ENCODE results near the gene SLC7A4. TPM values are rescaled to one million over a fixed set of nuclear protein-coding genes. Genes with fewer than 3 reads are reported as not detected.
"Not testable (repeated sequence)": the region's sequence is repeated elsewhere in the genome, so short reads cannot be mapped to it uniquely, and the experiment has no call there.

SLC7A4 gene
- total and polyA plus RNA-seq, 2 donors = 0.42 to 1.2 TPM

DNA sequence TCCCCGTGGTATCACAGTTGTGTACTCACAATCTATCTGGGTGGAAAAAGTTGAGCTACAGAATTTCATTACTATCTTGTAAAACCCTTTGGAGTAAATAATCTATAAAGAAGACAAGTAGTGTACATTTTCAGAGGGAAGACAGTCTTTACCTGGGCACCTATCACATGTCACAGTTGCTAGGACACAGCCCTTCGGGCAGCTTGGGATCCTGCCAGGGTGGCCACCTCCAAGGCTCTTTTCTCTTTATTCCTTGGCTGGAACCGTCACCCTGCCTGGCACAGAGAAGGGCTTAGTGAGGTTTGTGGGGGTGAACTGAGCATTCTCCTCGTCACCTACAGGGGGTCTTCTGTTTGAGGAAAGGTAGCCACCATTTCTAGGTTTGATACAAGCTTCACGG is 37.0 kb upstream of the SLC7A4 start:
- DNase-seq (ENCODE audit: extremely low spot score) = no peak
- 59% methylated on average over 5 of the region's 5 CpGs for WGBS
- Histone ChIP-seq H3K27ac (ENCODE audit: low read depth) (no peak overlapping the region), H3K4me1 (ENCODE audit: insufficient read depth) (no peaks in the 10 kb centered on the region), H3K4me3 (ENCODE audit: low read depth, low read length) (no peak overlapping the region), H3K36me3 (ENCODE audit: insufficient read depth) (no peaks in the 10 kb centered on the region)

DNA sequence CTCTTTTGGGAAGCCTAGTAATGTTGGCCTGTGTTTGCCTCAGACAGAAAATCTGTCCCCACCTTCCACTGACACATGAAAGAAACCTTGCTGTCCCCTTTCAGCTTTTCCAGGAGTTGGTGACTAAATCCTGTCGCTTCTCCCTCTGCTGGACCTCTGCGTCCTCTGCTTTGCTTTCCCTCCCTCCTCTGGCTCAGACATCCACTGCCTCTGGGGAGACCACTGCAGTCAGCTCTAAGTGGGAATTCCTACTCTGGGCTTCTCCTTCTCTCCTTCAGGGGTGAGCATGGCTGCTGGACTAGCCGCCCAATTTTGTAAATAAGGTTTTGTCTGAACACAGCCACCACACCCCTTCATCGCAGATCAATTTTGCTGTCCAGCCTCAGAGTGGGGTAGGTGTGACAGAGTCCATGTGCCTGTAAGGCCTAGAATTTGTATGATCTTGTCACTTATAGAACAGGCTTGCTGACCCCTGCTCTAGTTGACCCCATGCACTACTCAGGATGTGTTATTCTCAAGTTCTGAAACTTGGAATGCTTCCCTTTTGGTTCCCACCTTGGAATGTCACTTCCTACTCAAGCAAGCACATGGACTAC is 36.4 kb upstream of the SLC7A4 start:
- H3K4me3 ChIP-seq (ENCODE audit: low read depth, low read length) = no peak overlapping the region
- WGBS = 61% methylated on average over 4 of the region's 4 CpGs
- no peak overlapping the region for H3K27ac ChIP-seq (ENCODE audit: low read depth)
- DNase-seq (ENCODE audit: extremely low spot score) = no peak
- no peaks in the 10 kb centered on the region for H3K4me1 ChIP-seq (ENCODE audit: insufficient read depth)
- H3K36me3 ChIP-seq (ENCODE audit: insufficient read depth) = no peaks in the 10 kb centered on the region

DNA sequence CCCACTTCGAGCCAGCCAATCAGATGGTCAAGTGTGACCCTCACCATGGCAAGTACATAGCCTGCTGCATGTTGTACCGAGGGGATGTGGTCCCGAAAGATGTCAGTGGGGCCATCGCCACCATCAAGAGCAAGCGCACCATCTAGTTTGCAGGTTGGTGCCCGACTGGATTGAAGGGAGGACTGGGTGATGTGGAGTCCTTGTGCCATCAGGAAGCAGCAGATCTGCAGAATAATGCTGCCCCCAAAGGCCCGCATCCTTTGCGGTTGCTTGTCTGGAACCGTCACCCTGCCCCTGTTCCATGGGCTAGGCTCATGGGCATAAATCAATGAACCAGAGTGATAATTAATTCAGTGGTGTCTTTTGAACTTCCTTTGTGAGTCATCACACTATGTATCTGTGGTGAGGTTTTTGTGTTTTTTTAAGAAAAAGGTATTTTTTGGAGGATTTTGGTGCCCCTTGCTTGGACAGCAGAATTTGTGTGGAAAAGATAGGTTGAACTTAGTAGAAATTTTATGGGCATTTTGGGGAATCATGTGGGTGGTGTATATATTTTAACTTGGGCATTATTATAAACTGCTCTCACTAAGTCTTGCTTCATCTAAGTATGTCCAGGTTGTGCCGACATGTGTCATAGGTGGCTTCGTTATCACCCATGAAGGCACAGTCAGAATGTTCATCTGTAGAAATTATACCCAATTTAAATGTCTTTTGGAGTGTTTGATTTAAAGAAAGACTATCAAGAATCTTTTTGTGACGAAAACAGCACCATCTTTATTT is 35.7 kb upstream of the SLC7A4 start:
- no peaks in the 10 kb centered on the region for H3K4me1 ChIP-seq (ENCODE audit: insufficient read depth)
- H3K36me3 ChIP-seq (ENCODE audit: insufficient read depth) = no peaks in the 10 kb centered on the region
- WGBS = 91% methylated on average over 12 of the region's 12 CpGs
- no peak overlapping the region for H3K4me3 ChIP-seq (ENCODE audit: low read depth, low read length)
- H3K27ac ChIP-seq (ENCODE audit: low read depth) = no peak overlapping the region
- DNase-seq (ENCODE audit: extremely low spot score) = no peak

DNA sequence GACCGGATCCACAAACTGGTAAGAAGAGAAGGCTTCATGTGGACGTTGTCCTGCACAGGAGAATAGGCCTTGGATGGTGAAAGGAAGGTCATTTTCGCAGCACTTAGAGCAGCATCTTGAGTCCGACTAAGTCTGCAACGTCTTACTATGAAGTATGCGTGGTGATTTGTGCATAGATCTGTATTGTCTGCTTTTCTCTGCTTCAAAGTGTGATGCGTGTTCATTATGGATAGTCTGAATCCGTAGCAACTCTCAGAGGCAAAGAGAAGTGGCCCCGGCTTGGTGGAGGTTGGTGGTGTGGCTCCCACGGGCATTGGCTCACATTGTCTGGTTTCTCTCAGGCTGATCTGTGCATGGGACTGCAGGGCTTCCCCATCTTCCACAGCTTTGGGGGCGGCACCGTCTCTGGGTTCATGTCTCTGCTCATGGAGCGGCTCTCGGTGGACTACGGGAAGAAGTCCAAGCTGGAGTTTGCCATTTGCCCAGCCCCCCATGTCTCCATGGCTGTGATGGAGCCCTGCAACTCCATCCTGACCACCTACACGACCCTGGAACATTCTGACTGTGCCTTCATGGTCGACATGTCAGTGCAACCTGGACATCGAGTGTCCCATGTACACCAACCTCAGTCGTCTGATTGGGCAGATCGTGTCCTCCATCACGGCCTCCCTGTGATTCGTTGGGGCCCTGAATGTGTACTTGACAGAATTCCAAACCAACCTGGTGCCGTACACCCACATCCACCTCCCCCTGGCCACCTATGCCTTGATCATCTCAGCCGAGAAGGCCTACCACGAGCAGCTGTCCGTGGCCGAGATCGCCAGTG is 34.9 kb upstream of the SLC7A4 start:
- H3K4me1 ChIP-seq (ENCODE audit: insufficient read depth) = no peaks in the 10 kb centered on the region
- no peak overlapping the region for H3K27ac ChIP-seq (ENCODE audit: low read depth)
- H3K4me3 ChIP-seq (ENCODE audit: low read depth, low read length) = no peak overlapping the region
- H3K36me3 ChIP-seq (ENCODE audit: insufficient read depth) = no peaks in the 10 kb centered on the region
- no peak for DNase-seq (ENCODE audit: extremely low spot score)
- 90% methylated on average over 28 of the region's 28 CpGs for WGBS

DNA sequence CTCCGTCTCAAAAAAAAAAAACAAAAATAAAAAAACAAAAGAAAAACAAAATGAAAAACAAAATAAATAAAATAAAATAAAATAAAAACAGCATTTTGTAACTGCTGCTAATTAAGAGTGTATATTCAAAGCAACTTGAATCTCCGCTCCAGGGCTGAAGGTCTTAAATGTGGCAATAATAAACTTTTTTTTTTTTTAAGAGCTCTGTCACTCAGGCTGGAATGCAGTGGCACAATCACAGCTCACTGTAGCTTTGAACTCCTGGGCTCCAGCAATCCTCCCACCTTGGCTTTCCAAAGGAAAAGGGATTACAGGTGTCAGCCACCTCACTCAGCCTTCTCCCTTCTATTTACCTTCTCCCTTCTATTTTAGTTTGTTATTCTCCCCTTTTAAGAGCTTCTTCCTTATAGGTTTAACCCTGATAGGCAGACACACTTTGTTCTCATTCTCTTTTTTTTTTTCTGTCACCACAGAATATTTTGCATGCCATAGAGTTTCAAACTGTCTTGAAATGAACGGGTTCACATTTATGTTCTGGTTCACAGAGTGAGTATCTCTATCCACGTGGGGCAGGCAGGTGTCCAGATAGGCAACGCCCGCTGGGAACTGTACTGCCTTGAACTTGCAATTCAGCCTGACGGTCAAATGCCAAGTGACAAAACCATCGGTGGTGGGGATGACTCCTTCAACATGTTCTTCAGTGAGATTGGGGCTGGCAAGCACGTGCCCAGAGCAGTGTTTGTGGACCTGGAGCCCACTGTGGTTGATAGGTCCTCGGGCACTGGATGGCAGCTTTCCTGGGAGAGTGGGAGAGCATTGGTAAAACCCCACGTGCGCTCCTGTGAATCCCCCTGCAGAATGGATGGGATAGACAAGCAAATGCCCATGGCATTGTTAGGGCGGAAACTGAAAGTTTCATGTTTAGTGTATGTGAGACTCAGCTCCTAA is 32.8 kb upstream of the SLC7A4 start:
- H3K4me1 ChIP-seq (ENCODE audit: insufficient read depth) = no peaks in the 10 kb centered on the region
- DNase-seq (ENCODE audit: extremely low spot score) = no peak
- no peaks in the 10 kb centered on the region for H3K36me3 ChIP-seq (ENCODE audit: insufficient read depth)
- no peak overlapping the region for H3K27ac ChIP-seq (ENCODE audit: low read depth)
- WGBS = 64% methylated on average over 13 of the region's 13 CpGs
- no peak overlapping the region for H3K4me3 ChIP-seq (ENCODE audit: low read depth, low read length)

DNA sequence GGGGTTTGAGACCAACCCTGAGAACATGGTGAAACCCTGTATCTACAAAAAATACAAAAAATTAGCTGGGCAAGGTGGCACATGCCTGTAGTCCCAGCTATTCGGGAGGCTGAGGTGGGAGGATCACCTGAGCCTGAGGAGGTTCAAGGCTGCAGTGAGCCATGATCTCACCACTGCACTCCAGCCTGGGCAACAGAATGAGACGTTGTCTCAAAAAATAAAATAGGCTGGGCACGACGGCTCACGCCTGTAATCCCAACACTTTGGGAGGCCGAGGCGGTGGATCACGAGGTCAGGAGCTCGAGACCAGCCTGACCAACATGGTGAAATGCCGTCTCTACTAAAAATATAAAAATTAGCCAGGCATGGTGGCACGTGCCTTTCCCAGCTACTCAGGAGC is 32.1 kb upstream of the SLC7A4 start:
- H3K4me1 ChIP-seq (ENCODE audit: insufficient read depth); H3K36me3 ChIP-seq (ENCODE audit: insufficient read depth); H3K4me3 ChIP-seq (ENCODE audit: low read depth, low read length); DNase-seq (ENCODE audit: extremely low spot score); H3K27ac ChIP-seq (ENCODE audit: low read depth): not testable (repeated sequence)
- WGBS = 75% methylated on average over 11 of the region's 11 CpGs

DNA sequence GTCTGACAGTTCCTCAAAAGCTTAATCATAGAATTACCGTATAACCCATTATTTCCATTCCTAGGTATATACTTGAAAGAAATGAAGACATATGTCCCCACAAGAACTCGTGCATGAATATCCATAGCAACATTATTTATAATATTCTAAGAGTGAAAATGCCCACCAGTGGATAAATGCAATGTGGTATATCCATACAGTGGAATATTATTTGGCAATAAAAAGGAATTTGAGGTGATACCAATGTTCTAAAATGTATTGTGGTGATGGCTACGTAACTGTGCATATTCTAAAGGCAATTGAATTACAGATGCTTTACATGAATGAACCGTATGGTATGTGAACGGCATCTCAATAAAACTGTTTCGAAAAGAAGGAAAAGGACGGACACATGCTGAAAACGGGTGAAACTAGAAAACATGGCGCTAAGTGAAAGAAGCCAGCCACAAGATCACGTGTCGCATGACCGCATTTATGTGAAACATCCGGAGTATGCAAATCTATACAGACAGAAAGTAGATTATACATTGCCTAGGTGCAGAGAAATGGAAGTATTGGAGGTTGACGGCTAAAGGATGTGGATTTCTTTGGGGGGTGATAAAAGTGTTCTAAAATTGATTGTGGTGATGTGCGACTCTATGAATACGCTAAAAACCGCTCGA is 29.4 kb upstream of the SLC7A4 start:
- H3K4me1 ChIP-seq (ENCODE audit: insufficient read depth); H3K4me3 ChIP-seq (ENCODE audit: low read depth, low read length); H3K27ac ChIP-seq (ENCODE audit: low read depth); DNase-seq (ENCODE audit: extremely low spot score); H3K36me3 ChIP-seq (ENCODE audit: insufficient read depth): not testable (repeated sequence)
- 93% methylated on average over 18 of the region's 18 CpGs for WGBS

DNA sequence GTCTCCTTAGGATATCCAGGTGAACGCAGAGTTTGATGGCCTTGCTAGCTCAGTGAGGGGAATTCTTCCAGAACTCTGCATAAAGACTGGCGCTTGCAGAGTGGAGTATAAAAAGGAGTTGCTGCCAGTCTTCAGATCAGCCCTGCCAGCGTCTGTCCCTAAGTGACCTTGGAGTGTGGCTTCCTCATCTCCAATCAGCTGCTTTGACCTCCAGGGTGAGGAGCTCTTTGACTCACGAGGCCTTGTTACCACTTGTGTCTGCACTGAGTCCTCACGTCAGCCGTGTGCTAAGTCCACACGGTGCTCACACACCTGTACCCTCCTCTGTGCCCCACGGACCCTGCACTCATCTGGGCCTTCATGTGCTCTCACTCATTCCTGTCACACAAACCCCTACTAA is 28.0 kb upstream of the SLC7A4 start:
- WGBS = 81% methylated on average over 7 of the region's 8 CpGs
- DNase-seq (ENCODE audit: extremely low spot score); H3K4me3 ChIP-seq (ENCODE audit: low read depth, low read length); H3K4me1 ChIP-seq (ENCODE audit: insufficient read depth); H3K27ac ChIP-seq (ENCODE audit: low read depth); H3K36me3 ChIP-seq (ENCODE audit: insufficient read depth): not testable (repeated sequence)

DNA sequence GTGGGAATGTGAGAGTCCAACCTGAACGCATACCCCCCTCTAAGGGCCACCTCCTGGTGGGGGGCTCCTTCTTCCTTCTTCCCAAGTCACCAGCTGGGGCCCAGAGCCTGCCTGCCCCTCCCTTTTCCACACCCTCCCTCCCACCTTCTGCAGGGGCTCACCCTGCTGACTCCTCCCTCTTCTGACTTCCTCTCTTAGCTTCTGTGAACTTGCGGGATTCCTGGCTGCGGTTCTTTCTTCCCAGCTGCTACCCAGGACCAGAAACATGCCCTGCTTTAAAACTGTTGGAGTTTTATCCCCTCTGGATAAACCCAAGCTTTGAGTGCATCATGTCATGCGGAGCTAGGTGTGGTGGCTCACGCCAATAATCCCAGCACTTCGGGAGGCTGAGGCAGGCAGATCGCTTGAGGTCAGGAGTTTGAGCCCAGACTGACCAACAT is 23.5 kb upstream of the SLC7A4 start:
- WGBS = 38% methylated on average over 7 of the region's 7 CpGs
- Histone ChIP-seq H3K27ac (ENCODE audit: low read depth) (no peak overlapping the region), H3K36me3 (ENCODE audit: insufficient read depth) (no peaks in the 10 kb centered on the region), H3K4me3 (ENCODE audit: low read depth, low read length) (no peak overlapping the region), H3K4me1 (ENCODE audit: insufficient read depth) (no peaks in the 10 kb centered on the region)
- DNase-seq (ENCODE audit: extremely low spot score) = no peak

DNA sequence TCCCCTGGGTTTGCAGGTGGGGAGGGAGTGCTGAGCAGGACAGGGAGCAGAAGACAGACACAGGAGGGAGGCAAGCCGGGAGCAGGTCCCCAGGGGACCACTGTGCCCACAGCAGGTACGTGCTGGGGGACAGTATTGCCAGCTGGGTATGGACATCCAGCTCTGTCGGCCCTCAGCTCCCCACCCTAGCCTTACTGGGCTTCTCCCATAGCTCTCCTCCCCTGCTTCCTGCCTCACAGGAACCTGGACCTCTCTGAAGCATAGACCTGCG is 23.1 kb upstream of the SLC7A4 start:
- DNase-seq (ENCODE audit: extremely low spot score) = no peak
- Histone ChIP-seq H3K4me1 (ENCODE audit: insufficient read depth) (no peaks in the 10 kb centered on the region), H3K36me3 (ENCODE audit: insufficient read depth) (no peaks in the 10 kb centered on the region), H3K27ac (ENCODE audit: low read depth) (no peak overlapping the region), H3K4me3 (ENCODE audit: low read depth, low read length) (no peak overlapping the region)
- 58% methylated on average over 4 of the region's 4 CpGs for WGBS

DNA sequence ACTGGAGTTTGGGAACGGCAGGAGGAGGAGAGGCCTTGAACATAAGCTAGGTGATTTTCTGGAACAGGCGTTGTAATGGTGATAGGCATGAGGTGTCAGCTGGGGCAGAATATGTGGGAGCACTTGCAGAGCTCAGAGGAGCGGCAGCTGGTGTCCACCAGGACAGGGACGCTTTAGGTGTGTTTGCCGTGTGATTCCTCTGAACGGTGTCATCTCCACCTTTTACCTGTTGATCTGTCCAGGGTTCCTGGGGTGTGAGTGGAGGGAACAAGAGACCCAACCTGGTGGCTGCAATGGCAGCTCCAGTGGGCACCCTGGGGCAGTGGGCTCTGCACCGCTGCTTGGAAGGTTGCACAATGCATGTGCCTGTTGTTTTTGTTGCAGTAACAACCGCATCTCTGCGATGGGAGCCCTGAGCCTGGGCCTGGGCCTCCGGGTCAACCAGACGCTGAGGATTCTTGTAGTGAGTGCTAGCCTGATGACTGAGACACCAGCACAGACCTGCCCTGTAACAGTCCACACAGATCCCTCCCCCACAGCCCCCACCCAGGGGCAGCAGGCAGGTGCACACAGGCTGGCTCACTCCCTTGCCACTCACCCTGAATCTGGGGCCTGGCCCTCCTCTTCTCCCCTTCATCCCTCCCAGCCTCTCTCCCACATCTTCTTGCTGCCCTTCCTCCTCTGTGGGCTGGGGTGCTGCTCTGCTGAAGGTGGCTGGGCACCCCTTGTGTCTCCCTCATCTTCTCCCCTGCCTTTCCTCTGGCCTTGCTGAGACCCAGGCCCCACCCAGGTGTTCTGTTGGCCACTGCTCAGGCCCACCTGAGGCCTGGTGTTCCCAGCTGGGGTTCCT is 22.6 kb upstream of the SLC7A4 start:
- Histone ChIP-seq H3K27ac (ENCODE audit: low read depth) (no peak overlapping the region), H3K4me1 (ENCODE audit: insufficient read depth) (no peaks in the 10 kb centered on the region), H3K36me3 (ENCODE audit: insufficient read depth) (no peaks in the 10 kb centered on the region), H3K4me3 (ENCODE audit: low read depth, low read length) (no peak overlapping the region)
- no peak for DNase-seq (ENCODE audit: extremely low spot score)
- WGBS = 85% methylated on average over 11 of the region's 11 CpGs

DNA sequence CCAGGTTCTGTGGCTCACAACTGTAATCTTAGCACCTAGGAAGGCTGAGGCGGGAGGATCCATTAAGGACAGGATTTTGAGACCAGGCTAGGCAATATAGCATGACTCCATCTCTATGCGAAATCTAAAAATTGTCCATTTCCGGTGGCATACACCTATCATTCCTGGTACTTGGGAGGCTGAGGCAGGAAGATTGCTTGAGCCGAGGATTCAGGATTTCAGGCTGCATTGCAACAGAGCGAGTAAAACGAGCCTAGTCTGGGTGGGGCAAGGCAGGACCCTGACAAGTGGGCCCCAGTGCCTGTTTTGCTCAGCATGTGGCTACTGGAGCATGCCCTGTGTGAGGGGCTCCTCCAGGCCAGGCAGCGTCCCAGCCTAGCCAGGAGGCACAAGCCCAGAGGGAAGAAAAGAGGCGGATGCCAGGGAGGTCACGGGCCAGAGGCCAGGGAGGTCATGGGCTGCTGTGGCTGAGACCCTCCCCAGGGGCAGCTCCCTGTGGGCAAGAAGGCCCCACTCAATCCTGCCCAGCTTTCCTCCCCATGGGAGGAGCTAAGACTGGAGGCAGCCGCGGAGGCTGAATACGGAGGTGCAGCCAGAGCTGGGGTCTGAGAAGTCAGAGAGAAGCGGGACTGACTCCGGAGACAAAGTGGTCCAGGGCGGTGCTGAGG is 21.8 kb upstream of the SLC7A4 start:
- no peaks in the 10 kb centered on the region for H3K4me1 ChIP-seq (ENCODE audit: insufficient read depth)
- WGBS = 88% methylated on average over 15 of the region's 15 CpGs
- DNase-seq (ENCODE audit: extremely low spot score) = no peak
- H3K4me3 ChIP-seq (ENCODE audit: low read depth, low read length) = no peak overlapping the region
- no peaks in the 10 kb centered on the region for H3K36me3 ChIP-seq (ENCODE audit: insufficient read depth)
- H3K27ac ChIP-seq (ENCODE audit: low read depth) = no peak overlapping the region
